HCT116 (cell line): ENCODE data around the gene ZNF516. TPM values are rescaled to one million over a fixed set of nuclear protein-coding genes. Genes with fewer than 3 reads are reported as not detected.

Experiments
- ATAC-seq: fragments of 200-7000 bp; cut with Tn5 transposase; 2 replicates; pipeline ENCODE4 v1.9.1; 2020; ENCODE audit warnings: mild to moderate bottlenecking, moderate library complexity
- BruUV-seq: library from RNA; stranded (reverse); fragments of 400-500 nt; replicated peaks from 2 replicates; lab custom pipeline; 2021; lab: Mats Ljungman, UMichigan
- CTCF ChIA-PET: fragments of 300-600 bp; sonication (Branson Sonifier 250); formaldehyde crosslinking; loops from one replicate; lab custom pipeline; 2021; ENCODE audit warnings: antibody characterized with exemption; lab: Charles Lee
- POLR2A ChIA-PET: fragments of 300-600, 350-600 bp; sonication (Branson Sonifier 250); formaldehyde crosslinking; loops from one replicate; lab custom pipeline; 2021; ENCODE audit warnings: antibody characterized with exemption; lab: Charles Lee
- RAD21 ChIA-PET, 2 experiments: fragments of 300-600 bp; sonication (Branson Sonifier 250); formaldehyde crosslinking; loops; one replicate each; lab custom pipeline; 2023; ENCODE audit warnings: low total read pairs in 2 of 2; ENCODE audit not compliant: uncharacterized antibody in 2 of 2, unreplicated experiment in 2 of 2, low non-redundant PET in 1 of 2; lab: Charles Lee
- DNase-seq: peaks from one replicate; pipeline ENCODE4 v3.0.0-alpha.2; 2010; ENCODE audit warnings: low read depth, low spot score
- H2AFZ ChIP-seq: fragments of 200-600 bp; shearing (Covaris generic), sonication (generic); 2 replicates; pipeline ENCODE4 v1.6.1; 2017; ENCODE audit warnings: low read depth, mixed run types, mixed read lengths, antibody characterized with exemption, low read length; ENCODE audit not compliant: poor library complexity, severe bottlenecking
- H3K27ac ChIP-seq: 2 replicates; pipeline ENCODE4 v1.5.1; 2012; ENCODE audit warnings: low read depth, low read length
- H3K27me3 ChIP-seq: fragments of 200-600 bp; sonication (generic); 2 replicates; pipeline ENCODE4 v1.6.1; 2016; ENCODE audit warnings: mixed run types, low read length, mixed read lengths; ENCODE audit not compliant: insufficient read depth
- H3K36me3 ChIP-seq, 2 experiments: fragments of 200-500 bp in 1 of 2; fragments of 200-600 bp in 1 of 2; sonication (Bioruptor generic) in 1 of 2; sonication (generic) in 1 of 2; 2 replicates each; pipeline versions ENCODE4 v1.5.1 to v1.6.1; 2014 to 2016; ENCODE audit warnings: low read length in 2 of 2, inconsistent platforms in 1 of 2, mixed read lengths in 1 of 2, mixed run types in 1 of 2; ENCODE audit not compliant: insufficient read depth in 2 of 2, control insufficient read depth in 1 of 2
- H3K4me1 ChIP-seq, 2 experiments: fragments of 200-600 bp in 1 of 2; sonication (generic) in 1 of 2; 2 replicates each; pipeline versions ENCODE4 v1.5.1 to v1.6.1; 2012 to 2017; ENCODE audit warnings: low read length in 2 of 2, inconsistent platforms in 1 of 2, mild to moderate bottlenecking in 1 of 2, mixed read lengths in 1 of 2, mixed run types in 1 of 2, moderate library complexity in 1 of 2; ENCODE audit not compliant: insufficient read depth in 2 of 2, control insufficient read depth in 1 of 2
- H3K4me2 ChIP-seq: fragments of 200-600 bp; sonication (generic); 2 replicates; pipeline ENCODE4 v1.6.1; 2017; ENCODE audit warnings: mixed run types, low read length, mixed read lengths
- H3K4me3 ChIP-seq, 2 experiments: fragments of 200-600 bp in 1 of 2; sonication (generic) in 1 of 2; replicated peaks in 1 of 2; 2 replicates each; pipeline ENCODE4 v1.5.1; 2011 to 2016; ENCODE audit warnings: low read length in 2 of 2, control low read depth in 1 of 2, low read depth in 1 of 2, mild to moderate bottlenecking in 1 of 2, mixed read lengths in 1 of 2, mixed run types in 1 of 2
- H3K79me2 ChIP-seq: fragments of 200-600 bp; sonication (generic); 2 replicates; pipeline ENCODE4 v1.6.1; 2017; ENCODE audit warnings: mild to moderate bottlenecking, mixed run types, low read length, moderate library complexity, mixed read lengths; ENCODE audit not compliant: insufficient read depth
- H3K9ac ChIP-seq: fragments of 200-600 bp; sonication (generic); 2 replicates; pipeline ENCODE4 v1.6.1; 2016; ENCODE audit warnings: low read length, mixed read lengths
- H3K9me2 ChIP-seq: fragments of 200-600 bp; sonication (generic), shearing (Covaris generic); 2 replicates; pipeline ENCODE4 v1.6.1; 2017; ENCODE audit warnings: mixed run types, mild to moderate bottlenecking, moderate library complexity; ENCODE audit not compliant: insufficient read depth
- H3K9me3 ChIP-seq, 2 experiments: fragments of 200-500 bp in 1 of 2; fragments of 200-600 bp in 1 of 2; sonication (Bioruptor generic) in 1 of 2; sonication (generic) in 1 of 2; 2 replicates each; pipeline ENCODE4 v1.6.1; 2014 to 2017; ENCODE audit warnings: low read length in 2 of 2, mixed read lengths in 2 of 2, inconsistent platforms in 1 of 2, low read depth in 1 of 2, mild to moderate bottlenecking in 1 of 2, mixed run types in 1 of 2, moderate library complexity in 1 of 2; ENCODE audit not compliant: control insufficient read depth in 1 of 2, insufficient read depth in 1 of 2
- H4K20me1 ChIP-seq: fragments of 200-600 bp; sonication (generic), shearing (Covaris generic); 2 replicates; pipeline ENCODE4 v1.6.1; 2017; ENCODE audit warnings: mixed run types, mild to moderate bottlenecking, moderate library complexity; ENCODE audit not compliant: insufficient read depth
- CBX3 ChIP-seq: IDR thresholded peaks from 2 replicates; pipeline ENCODE4 v1.6.1; 2012; ENCODE audit warnings: low read depth
- EGR1 ChIP-seq: IDR thresholded peaks from 2 replicates; pipeline ENCODE4 v1.6.1; 2012; ENCODE audit warnings: low read depth
- ELF1 ChIP-seq: IDR thresholded peaks from 2 replicates; pipeline ENCODE4 v1.6.1; 2012; ENCODE audit warnings: low read depth, borderline replicate concordance
- EZH2 ChIP-seq: fragments of 200-600 bp; sonication (generic); IDR thresholded peaks from 2 replicates; pipeline ENCODE4 v1.6.1; 2017; ENCODE audit warnings: antibody characterized with exemption, mixed run types
- EZH2phosphoT487 ChIP-seq: fragments of 200-600 bp; IDR thresholded peaks from 2 replicates; pipeline ENCODE4 v1.6.1; 2018; ENCODE audit warnings: antibody characterized with exemption, borderline replicate concordance
- FOSL1 ChIP-seq: IDR thresholded peaks from 2 replicates; pipeline ENCODE4 v1.6.1; 2012; ENCODE audit warnings: low read depth
- POLR2AphosphoS5 ChIP-seq: IDR thresholded peaks from 2 replicates; pipeline ENCODE4 v1.6.1; 2011; ENCODE audit warnings: mild to moderate bottlenecking, low read depth, low read length, moderate library complexity
- REST ChIP-seq: IDR thresholded peaks from 2 replicates; pipeline ENCODE4 v1.6.1; 2012; ENCODE audit warnings: low read depth
- SP1 ChIP-seq: IDR thresholded peaks from 2 replicates; pipeline ENCODE4 v1.6.1; 2012; ENCODE audit warnings: low read depth
- SRF ChIP-seq: IDR thresholded peaks from 2 replicates; pipeline ENCODE4 v1.6.1; 2012; ENCODE audit warnings: low read depth
- YY1 ChIP-seq: IDR thresholded peaks from 2 replicates; pipeline ENCODE4 v1.6.1; 2011; ENCODE audit warnings: low read length, low read depth, moderate library complexity, mild to moderate bottlenecking; ENCODE audit not compliant: insufficient replicate concordance; ENCODE audit errors: extremely low read depth
- ZBTB33 ChIP-seq: IDR thresholded peaks from 2 replicates; pipeline ENCODE4 v1.6.1; 2011; ENCODE audit warnings: mild to moderate bottlenecking, low read length, moderate library complexity; ENCODE audit not compliant: insufficient replicate concordance; ENCODE audit errors: extremely low read depth
- intact Hi-C: fragments of 100-400 bp; cut with micrococcal nuclease; formaldehyde crosslinking; loops from 2 replicates; pipeline ENCODE4 v1.10.0; 2022
- total RNA-seq: library from RNA; stranded (reverse); gene quantifications from one replicate; pipeline ENCODE4 v1.2.1, GENCODE V29; 2021; ENCODE audit not compliant: unreplicated experiment

The ZNF516 gene
- total RNA-seq, 1 experiment from 2014 or later, result 32.0 TPM

- ChIA-PET RAD21 (no interaction called here), CTCF (no interaction called here), POLR2A (no interaction called here)
- Histone ChIP-seq H3K79me2 (no peaks in the 10 kb centered on the region; the same call in 1 of the 2 replicates), H3K9me3 (no peaks in the 10 kb centered on the region), H3K4me1 (no peaks in the 10 kb centered on the region; a peak in 1 of 4 replicates), H4K20me1 (no peaks in the 10 kb centered on the region), H3K4me3 (no peak overlapping the region), H2AFZ (no peak overlapping the region), H3K27ac (no peak overlapping the region)
- DNase-seq, result no peak
- no TSS peak for BruUV-seq
- ATAC-seq, result no peak
- TF ChIP-seq SP1 (no peak), EGR1 (no peak), FOSL1 (no peak), ZBTB33 (no peak), YY1 (no peak), SRF (no peak), ELF1 (no peak), CBX3 (no peak), EZH2 (no peak), POLR2AphosphoS5 (no peak), REST (no peak), EZH2phosphoT487 (no peak)
- TF ChIP-seq, all 23 proteins: peak for 0
- H3K4me2 ChIP-seq, result no peak overlapping the region
- H3K27me3 ChIP-seq, result no peaks in the 10 kb centered on the region
- no peaks in the 10 kb centered on the region for H3K9me2 ChIP-seq
- intact Hi-C loops, result no loop called here
- H3K36me3 ChIP-seq, result no peaks in the 10 kb centered on the region
- H3K9ac ChIP-seq, result no peak overlapping the region
Measured at GRCh38 chr18:76420898-76421684, 74.0 kb downstream of the ZNF516 start.
